GM19324 (cell line): Measurements from ENCODE around the gene ADAM11.
"Not testable (repeated sequence)": the region's sequence is repeated elsewhere in the genome, so short reads cannot be mapped to it uniquely, and the experiment has no call there.

Experiments used
- ATAC-seq: cut with Tn5 transposase; IDR thresholded peaks from one replicate; pipeline ENCODE4 v1.9.1; 2021; ENCODE audit warnings: mild to moderate bottlenecking, moderate library complexity; ENCODE audit not compliant: unreplicated experiment, low FRiP score

ADAM11 gene

GRCh38 chr17:44794851-44795413 is 36.1 kb downstream of the ADAM11 start:
- ATAC-seq: no peak

- ATAC-seq: no peak
These were observed 36.6 kb downstream of the ADAM11 start for GRCh38 chr17:44795421-44795820.

GRCh38 chr17:44795928-44796327 is 37.1 kb downstream of the ADAM11 start:
- no peak for ATAC-seq

GRCh38 chr17:44796731-44797130 is 37.9 kb downstream of the ADAM11 start:
- no peak for ATAC-seq

- no peak for ATAC-seq
These were observed 39.0 kb downstream of the ADAM11 start for GRCh38 chr17:44797802-44798201.

- no peak for ATAC-seq
These were observed 39.6 kb downstream of the ADAM11 start for GRCh38 chr17:44798356-44798755.

- ATAC-seq: no peak
These were observed 43.1 kb downstream of the ADAM11 start for GRCh38 chr17:44801880-44802279.

GRCh38 chr17:44804302-44805089 is 45.7 kb downstream of the ADAM11 start:
- no peak for ATAC-seq

GRCh38 chr17:44807093-44807816 is 48.5 kb downstream of the ADAM11 start:
- no peak for ATAC-seq

GRCh38 chr17:44807817-44808155 is 49.0 kb downstream of the ADAM11 start:
- no peak for ATAC-seq

- ATAC-seq: no peak
These were observed 49.4 kb downstream of the ADAM11 start for GRCh38 chr17:44808156-44808555.

GRCh38 chr17:44808656-44809388 is 50.0 kb downstream of the ADAM11 start:
- ATAC-seq: not testable (repeated sequence)

GRCh38 chr17:44812263-44812662 is 53.5 kb downstream of the ADAM11 start:
- ATAC-seq: no peak

- ATAC-seq: not testable (repeated sequence)
These were observed 59.7 kb downstream of the ADAM11 start for GRCh38 chr17:44818508-44818907.

- ATAC-seq: no peak
These were observed 61.9 kb downstream of the ADAM11 start for GRCh38 chr17:44820631-44821212.

GRCh38 chr17:44825236-44825635 is 66.4 kb downstream of the ADAM11 start:
- not testable (repeated sequence) for ATAC-seq

GRCh38 chr17:44826123-44826790 is 67.5 kb downstream of the ADAM11 start:
- no peak for ATAC-seq

- no peak for ATAC-seq
These were observed 69.1 kb downstream of the ADAM11 start for GRCh38 chr17:44827863-44828262.

- ATAC-seq: no peak
These were observed 70.2 kb downstream of the ADAM11 start for GRCh38 chr17:44828919-44829522.
